HG03135 (cell line): ENCODE results near the gene GDPD4.
"Not testable (repeated sequence)": the region's sequence is repeated elsewhere in the genome, so short reads cannot be mapped to it uniquely, and the experiment has no call there.

Experiments used
- ATAC-seq: cut with Tn5 transposase; IDR thresholded peaks from one replicate; pipeline ENCODE4 v1.9.1; 2021; ENCODE audit warnings: mild to moderate bottlenecking, moderate library complexity; ENCODE audit not compliant: unreplicated experiment

Gene GDPD4

GRCh38 chr11:77301510-77301909 is at the start of gene GDPD4:
Gene GDPD4, minus strand, starts transcription at chr11:77301686. Its CDS starts 16,549 bp downstream, at chr11:77285137.
- no peak for ATAC-seq

- no peak for ATAC-seq
Measured at GRCh38 chr11:77347948-77348347, 46.5 kb upstream of the GDPD4 start.

- no peak for ATAC-seq
Measured at GRCh38 chr11:77346906-77347603, 45.6 kb upstream of the GDPD4 start.

GRCh38 chr11:77345621-77346020 is 44.1 kb upstream of the GDPD4 start:
- ATAC-seq: no peak

- no peak for ATAC-seq
Measured at GRCh38 chr11:77340501-77340900, 39.0 kb upstream of the GDPD4 start.

GRCh38 chr11:77332259-77332658 is 30.8 kb upstream of the GDPD4 start:
- ATAC-seq: no peak

GRCh38 chr11:77325159-77325558 is 23.7 kb upstream of the GDPD4 start:
- no peak for ATAC-seq

GRCh38 chr11:77324508-77324907 is 23.0 kb upstream of the GDPD4 start:
- ATAC-seq: no peak

- ATAC-seq: no peak
Measured at GRCh38 chr11:77322926-77323590, 21.6 kb upstream of the GDPD4 start.

- ATAC-seq: no peak
Measured at GRCh38 chr11:77322506-77322905, 21.0 kb upstream of the GDPD4 start.

GRCh38 chr11:77320351-77320750 is 18.9 kb upstream of the GDPD4 start:
- ATAC-seq: no peak

- ATAC-seq: no peak
Measured at GRCh38 chr11:77318600-77318999, 17.1 kb upstream of the GDPD4 start.

- ATAC-seq: no peak
Measured at GRCh38 chr11:77316733-77317342, 15.4 kb upstream of the GDPD4 start.

GRCh38 chr11:77312107-77312506 is 10.6 kb upstream of the GDPD4 start:
- ATAC-seq: no peak

- no peak for ATAC-seq
Measured at GRCh38 chr11:77311701-77312100, 10.2 kb upstream of the GDPD4 start.

GRCh38 chr11:77310721-77311120 is 9.2 kb upstream of the GDPD4 start:
- ATAC-seq: no peak

GRCh38 chr11:77309401-77310085 is 8.1 kb upstream of the GDPD4 start:
- no peak for ATAC-seq

- ATAC-seq: no peak
Measured at GRCh38 chr11:77308838-77309237, 7.4 kb upstream of the GDPD4 start.

GRCh38 chr11:77303328-77303727 is 1.8 kb upstream of the GDPD4 start:
- no peak for ATAC-seq

GRCh38 chr11:77302752-77303151 is 1.3 kb upstream of the GDPD4 start:
- ATAC-seq: no peak

GRCh38 chr11:77300695-77301094 is 791 bp downstream of the GDPD4 start:
- no peak for ATAC-seq

- ATAC-seq: not testable (repeated sequence)
Measured at GRCh38 chr11:77300028-77300427, 1.5 kb downstream of the GDPD4 start.
